Central memory CD4-positive, alpha-beta T cell (primary cell): ENCODE results near the gene KLC1.
"Not testable (repeated sequence)": the region's sequence is repeated elsewhere in the genome, so short reads cannot be mapped to it uniquely, and the experiment has no call there.

Experiments
- DNase-seq: peaks from one replicate; pipeline ENCODE4 v3.0.0; 2022

The KLC1 gene

DNA sequence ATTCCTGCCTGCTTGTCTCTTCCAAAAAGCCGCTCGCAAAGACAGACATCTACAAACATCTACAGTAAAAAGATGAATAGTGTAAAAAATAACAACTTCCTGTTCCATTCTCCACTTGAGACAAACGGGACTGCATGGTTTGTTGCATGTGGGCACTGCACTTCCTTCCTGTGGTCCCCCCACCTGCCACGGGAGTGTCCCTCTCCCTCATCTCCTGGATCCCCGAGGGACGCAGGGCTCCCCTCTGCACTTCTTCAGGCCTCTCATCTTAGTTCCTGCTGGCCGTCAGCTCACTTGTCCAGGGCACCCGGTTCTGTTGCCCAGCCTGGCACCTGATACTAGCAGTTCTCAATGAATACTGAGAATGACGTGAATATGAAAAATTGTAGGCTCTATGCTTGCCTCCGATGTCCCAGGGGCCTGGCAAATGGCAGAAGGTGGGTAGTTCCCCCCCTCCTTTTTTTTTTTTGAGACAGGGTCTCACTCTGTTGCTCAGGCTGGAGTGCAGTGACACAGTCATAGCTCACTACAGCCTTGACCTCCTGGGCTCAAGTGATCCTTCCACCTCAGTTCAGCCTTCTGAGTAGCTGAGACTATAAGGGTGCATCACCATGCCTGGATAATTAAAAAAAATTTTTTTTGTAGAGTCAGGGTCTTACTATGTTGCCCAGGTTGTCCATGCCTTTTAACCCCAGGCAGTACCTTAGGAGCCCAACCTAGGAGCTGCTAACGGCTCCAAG lies 3.5 kb upstream of the KLC1 start:
- peak; percentile 68 for DNase-seq

DNA sequence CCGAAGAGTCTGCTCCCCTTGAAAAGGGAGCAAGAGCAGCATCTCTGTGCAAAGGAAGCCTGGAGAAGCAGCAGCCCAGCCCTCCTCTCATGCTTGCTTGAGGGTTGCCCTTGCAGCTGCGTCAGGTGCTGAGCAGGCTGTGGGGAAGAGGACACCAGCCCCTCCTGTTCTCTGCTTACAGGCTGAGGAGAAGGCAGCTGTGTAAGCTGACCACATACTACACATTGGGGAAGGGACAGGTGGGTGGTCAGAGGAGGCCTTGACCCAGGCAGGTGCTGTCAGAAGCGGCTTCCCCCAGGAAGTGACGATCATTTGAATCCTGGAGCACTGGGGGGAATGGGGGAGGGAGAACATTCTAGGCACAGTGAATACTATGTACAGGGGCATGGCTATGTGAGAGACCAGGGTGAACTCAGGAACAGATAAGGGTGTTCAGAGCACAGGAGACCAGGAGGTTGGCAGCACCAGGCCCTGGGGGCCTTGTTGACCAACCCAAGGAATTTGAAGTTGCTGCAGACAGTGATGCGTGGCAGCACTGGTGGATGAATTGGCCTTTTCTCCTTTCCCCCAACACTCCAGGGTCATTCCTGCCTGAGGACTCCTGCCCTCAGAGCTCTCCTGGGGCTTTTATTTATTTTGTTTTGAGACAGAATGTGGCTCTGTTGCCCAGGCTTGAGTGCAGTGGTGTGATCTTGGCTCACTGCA lies 2.7 kb upstream of the KLC1 start:
- DNase-seq = no peak

DNA sequence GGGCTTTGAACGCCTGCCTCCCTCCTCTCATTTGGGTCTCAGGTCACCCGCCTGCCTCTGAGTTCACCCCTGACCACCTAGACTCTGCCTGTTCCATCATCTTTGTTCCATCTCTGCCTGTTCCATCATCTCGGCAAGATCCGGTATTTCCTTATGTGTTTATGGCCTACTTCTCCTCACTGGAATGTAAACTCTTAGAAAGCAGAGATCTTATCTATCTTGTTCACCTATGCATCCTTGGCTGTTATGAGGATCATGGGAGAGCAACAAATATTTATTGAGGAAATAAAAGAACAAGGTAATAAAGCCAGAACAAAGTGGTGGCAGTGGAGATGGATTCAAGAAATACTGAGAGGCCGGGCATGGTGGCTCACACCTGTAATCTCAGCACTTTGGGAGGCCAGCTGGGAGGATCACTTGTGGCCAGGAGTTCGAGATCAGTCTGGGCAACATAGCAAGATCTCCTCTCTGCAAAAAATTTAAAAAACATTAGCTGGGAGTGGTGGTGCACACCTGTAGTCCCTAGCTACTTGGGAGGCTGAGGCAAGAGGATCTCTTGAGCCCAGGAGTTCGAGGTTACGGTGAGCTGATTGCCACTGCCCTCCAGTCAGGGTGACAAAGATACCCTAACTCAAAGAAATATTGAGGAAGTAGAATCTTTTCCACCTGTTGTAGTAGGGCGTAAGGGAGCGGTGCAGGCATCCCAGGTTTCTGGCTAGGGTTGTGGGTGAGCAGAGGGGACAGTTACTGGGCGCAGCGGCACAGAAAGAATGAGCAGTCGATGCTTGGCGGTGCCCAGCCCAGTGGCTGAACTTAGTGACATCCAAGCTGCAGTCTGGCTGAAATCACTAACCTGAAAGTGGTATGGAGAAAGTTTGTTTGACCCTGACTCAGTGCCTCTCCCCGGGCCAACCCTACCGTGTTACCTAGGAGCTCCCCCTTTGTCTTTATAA lies 1.7 kb upstream of the KLC1 start:
- no peak for DNase-seq

DNA sequence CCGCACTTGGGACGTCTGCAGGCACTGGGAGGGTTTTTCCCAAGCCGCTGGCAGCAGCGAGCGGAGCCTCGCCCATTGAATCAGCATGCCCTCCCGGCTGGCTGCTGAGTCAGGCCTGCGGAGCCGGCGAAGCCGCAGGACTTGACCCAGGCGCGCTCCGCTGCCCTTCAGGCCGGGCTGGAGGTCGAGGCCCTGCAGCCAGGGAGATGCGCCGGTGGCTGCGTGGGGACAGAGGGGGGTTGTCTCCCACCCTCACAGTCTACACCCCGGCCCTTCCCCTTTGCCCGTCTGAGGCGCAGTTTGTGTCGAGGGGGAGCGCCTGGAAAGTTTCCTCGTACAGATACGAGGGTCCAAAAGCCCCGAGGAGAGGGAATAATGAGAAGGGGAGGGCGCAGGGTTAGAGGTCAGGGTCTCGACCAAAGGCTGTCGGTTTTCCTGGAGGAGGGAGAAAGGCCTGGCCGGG lies 759 bp upstream of the KLC1 start:
- DNase-seq = no peak

DNA sequence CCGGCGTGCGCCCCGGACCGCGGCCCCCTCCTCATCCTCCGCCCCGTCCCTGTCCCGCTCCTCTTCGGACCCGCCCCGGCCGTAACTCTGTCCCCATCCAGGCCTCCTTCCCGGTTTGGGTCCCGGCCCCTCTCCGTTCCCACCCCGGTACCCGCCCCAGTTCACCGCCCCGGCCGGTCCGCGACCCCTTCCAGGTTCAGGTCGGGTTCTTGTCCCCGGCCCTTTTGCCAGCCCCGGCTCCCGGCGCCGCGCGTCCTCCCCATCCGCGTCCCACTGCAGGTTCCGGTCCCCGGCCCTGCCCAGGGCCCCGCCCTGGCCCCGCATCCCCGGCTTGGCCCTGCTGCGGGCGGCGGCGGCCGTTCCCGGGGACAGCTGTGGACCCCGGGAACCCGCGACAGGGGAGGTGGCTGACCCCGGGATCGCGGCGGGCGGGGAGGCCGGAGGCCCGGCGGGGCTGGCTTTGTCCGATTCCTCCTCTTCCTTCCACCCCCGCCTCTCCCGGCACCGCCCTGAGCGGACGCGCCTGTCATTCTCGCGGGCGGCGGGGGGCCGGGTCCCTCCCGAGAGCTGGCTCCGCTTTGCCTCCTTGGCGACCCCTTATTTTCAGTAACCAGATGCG lies 601 bp downstream of the KLC1 start:
- peak; percentile 24 for DNase-seq

DNA sequence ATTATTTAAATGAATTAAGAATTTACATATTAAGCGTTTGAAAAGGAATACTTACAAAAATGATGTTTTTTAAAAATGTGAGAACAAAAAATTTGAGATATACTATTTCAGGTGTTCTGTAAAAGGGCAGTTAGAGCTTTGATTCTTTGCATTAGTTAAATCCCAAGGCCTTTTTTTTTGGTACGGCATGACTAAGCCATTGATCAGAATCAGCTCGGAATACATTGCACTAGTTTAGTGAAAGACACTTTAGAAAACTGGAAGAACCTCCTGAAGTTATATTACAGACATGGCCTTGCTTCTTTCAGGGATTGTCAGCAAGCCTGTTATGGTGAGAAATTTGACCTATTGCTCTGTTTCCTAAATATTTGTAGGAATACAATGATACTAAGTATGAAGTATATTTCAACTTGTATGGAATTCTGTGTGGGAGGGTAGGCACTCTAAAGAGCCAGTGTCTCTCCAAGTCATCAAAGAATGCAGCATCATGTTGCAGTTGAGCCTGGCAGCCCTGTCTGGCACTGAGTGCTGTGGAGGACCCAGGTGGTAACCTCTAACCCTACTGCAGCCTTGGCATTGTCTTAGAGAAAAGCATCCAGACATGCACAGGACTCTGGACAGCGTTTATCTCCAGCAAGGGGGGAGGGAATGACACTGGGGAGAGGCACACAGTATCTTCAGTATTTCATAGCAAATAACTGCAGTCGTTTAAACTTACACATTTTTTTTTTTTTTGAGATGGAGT lies 1.5 kb downstream of the KLC1 start:
- DNase-seq = no peak

DNA sequence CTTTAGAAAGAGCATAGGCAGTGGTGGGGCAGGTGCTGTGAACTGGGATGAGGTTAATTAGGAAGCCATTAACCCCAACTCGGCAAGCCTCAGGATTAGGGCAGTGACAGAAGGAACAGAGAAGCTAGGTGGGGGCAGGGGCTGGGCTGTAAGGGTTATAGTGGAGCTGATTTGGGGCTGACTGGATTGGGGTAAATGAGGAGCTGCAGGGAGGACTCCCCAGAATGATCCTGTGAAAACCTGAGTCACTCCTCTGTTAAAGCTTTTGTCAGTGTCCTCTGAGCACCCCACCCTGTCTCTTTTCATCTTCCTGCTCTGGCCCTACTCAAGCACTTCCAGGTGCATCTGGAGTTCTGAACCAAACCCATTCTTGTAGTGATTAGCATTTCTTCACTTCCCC lies 4.4 kb downstream of the KLC1 start:
- DNase-seq = no peak

DNA sequence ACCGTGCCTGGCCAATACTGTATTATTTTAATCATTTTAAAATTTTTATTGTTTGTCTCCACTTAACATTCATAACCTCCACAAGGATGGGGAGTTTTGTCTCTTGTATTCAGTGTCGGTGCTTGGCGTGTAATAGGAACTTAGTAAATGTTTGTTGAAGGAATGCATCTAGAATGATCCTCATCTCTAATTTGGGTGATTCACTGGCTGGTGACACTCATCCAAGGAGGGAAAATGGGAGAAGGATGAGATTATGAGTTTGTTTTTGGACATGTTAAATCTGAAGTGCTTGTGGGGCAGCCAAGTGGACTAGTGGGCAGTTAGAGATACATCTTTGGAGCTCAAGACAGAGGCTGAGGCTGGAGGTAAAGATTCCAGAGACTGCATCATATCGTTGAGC lies 5.1 kb downstream of the KLC1 start:
- no peak for DNase-seq

DNA sequence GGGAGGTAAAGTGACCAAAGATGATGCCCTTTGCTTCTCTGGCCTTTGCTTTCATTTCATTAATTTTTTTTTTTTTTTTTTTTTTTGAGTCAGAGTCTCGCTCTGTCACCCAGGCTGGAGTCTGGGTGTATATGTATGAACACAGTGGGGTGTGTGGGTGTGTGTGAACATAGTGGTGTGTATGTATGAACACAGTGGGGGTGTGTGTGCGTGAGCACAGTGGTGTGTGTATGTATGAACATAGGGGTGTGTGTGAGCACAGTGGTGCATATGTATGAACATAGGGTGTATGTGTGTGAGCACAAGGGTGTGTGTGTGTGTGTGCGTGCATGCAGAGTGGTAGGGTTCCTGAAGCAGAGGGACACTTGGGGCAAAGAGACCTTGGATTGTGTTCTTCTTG lies 9.6 kb downstream of the KLC1 start:
- no peak for DNase-seq

- no peak for DNase-seq
Measured at GRCh38 chr14:103641161-103641560, 12.2 kb downstream of the KLC1 start.

DNA sequence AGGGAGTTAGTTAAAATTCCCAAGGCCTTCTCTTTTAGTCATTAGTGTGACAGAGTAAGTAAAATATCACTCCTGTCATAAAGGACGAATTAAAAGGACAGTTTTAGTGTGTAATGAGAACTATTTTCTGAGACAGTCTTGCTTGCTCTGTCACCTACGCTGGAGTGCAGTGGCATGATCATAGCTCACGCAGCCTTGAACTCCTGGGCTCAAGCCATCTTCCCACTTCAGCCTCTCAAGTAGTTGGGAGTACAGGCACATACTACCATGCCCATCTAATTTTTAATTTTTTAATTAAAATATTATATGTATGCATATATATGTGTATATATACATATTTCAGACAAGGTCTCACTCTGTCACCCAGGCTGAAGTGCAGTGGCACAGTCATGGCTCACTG lies 17.2 kb downstream of the KLC1 start:
- DNase-seq = no peak

- no peak for DNase-seq
Measured at GRCh38 chr14:103649001-103649400, 20.0 kb downstream of the KLC1 start.

DNA sequence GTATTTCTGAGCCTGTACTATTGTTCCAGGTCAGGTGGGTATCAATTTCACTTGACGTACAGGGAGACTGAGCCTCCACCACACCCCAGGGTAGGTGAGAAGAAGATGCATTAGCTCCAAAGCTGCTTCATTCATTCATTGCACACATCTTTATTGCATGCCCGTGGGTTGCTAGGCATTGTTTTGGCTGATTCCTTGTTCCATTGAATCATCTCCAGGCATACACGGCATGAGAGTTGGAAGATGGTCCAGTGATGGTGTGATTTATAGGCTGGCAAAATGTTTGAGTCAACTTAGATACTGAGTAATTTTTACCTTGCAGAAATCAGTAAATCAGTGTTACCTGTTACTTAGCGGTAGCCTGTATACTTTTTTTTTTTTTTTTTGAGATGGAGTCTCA lies 21.2 kb downstream of the KLC1 start:
- no peak for DNase-seq

GRCh38 chr14:103651585-103651984 lies 22.6 kb downstream of the KLC1 start:
- no peak for DNase-seq

- DNase-seq = no peak
Measured at GRCh38 chr14:103652806-103653205, 23.8 kb downstream of the KLC1 start.

- DNase-seq = not testable (repeated sequence)
Measured at GRCh38 chr14:103653336-103653735, 24.3 kb downstream of the KLC1 start.

- DNase-seq = no peak
Measured at GRCh38 chr14:103653805-103654204, 24.8 kb downstream of the KLC1 start.

GRCh38 chr14:103654619-103655018 lies 25.6 kb downstream of the KLC1 start:
- DNase-seq = no peak

- no peak for DNase-seq
Measured at GRCh38 chr14:103656031-103656755, 27.2 kb downstream of the KLC1 start.

DNA sequence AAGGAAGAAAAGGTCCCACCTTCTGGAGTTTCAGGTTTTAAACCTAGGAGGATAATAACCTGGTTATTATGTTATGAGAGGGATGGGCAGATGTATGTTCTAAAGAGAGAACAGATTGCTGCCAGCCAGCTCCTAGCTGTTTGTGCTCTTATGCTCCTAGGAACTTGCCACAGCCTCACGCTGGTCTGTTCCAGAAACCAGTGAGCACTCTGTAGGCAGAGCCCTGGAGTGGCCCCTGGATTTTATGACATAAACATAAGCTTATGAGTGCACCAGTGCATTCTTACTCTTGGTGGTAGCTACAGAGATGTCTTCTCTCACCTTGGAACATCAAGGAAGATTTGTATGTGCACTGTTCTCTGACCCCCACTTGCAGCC lies 27.7 kb downstream of the KLC1 start:
- no peak for DNase-seq

- DNase-seq = no peak
Measured at GRCh38 chr14:103657471-103657870, 28.5 kb downstream of the KLC1 start.
